B cell (primary cell): Measurements from ENCODE around the gene L3MBTL1. TPM values are rescaled to one million over a fixed set of nuclear protein-coding genes. Genes with fewer than 3 reads are reported as not detected.

Source experiments
- ATAC-seq: fragments of 200-7000 bp; cut with Tn5 transposase; one replicate; pipeline ENCODE4 v1.10.0; 2021; ENCODE audit warnings: low read depth, mild to moderate bottlenecking, moderate number of reproducible peaks, moderate library complexity
- CTCF ChIA-PET: fragments of 350-600 bp; sonication (Branson Sonifier 250); formaldehyde crosslinking; loops from one replicate; lab custom pipeline; 2021; ENCODE audit warnings: antibody characterized with exemption, inconsistent platforms; lab: Charles Lee
- POLR2A ChIA-PET: fragments of 350-600 bp; sonication (Branson Sonifier 250); formaldehyde crosslinking; loops from one replicate; lab custom pipeline; 2021; ENCODE audit warnings: antibody characterized with exemption; lab: Charles Lee
- DNase-seq: peaks from one replicate; pipeline ENCODE4 v3.0.0; 2013
- H2AFZ ChIP-seq: 2 replicates; pipeline ENCODE4 v1.6.1; 2012; ENCODE audit warnings: mild to moderate bottlenecking, low read depth, low read length; ENCODE audit not compliant: insufficient read depth, poor library complexity, severe bottlenecking
- H3K27ac ChIP-seq, 2 donors: 1 replicate in 1 of 2; 2 replicates in 1 of 2; pipeline ENCODE4 v1.5.1; 2012 to 2013; ENCODE audit warnings: low read length in 2 of 2, mild to moderate bottlenecking in 2 of 2, moderate library complexity in 1 of 2
- H3K27me3 ChIP-seq, 4 experiments: fragments of 200-600 bp in 1 of 4; sonication (generic) in 1 of 4; replicated peaks in 1 of 4; 1 replicate in 2 of 4; 2 replicates in 2 of 4; pipeline versions ENCODE4 v1.6.1 to v1.7.0; 2013 to 2016; ENCODE audit warnings: low read length in 3 of 4, mild to moderate bottlenecking in 2 of 4, mixed read lengths in 1 of 4, moderate library complexity in 1 of 4; ENCODE audit not compliant: insufficient read depth in 4 of 4, control insufficient read depth in 3 of 4; ENCODE audit errors: control extremely low read depth in 1 of 4
- H3K36me3 ChIP-seq, 2 experiments: replicated peaks in 1 of 2; 1 replicate in 1 of 2; 2 replicates in 1 of 2; pipeline versions ENCODE4 v1.6.1 to v1.7.1; 2013; ENCODE audit warnings: low read length in 1 of 2; ENCODE audit not compliant: insufficient read depth in 2 of 2, control insufficient read depth in 1 of 2; ENCODE audit errors: control extremely low read depth in 1 of 2, extremely low read depth in 1 of 2
- H3K4me1 ChIP-seq, 2 donors: fragments of 200-600 bp in 1 of 2; sonication (generic) in 1 of 2; 1 replicate in 1 of 2; 2 replicates in 1 of 2; pipeline versions ENCODE4 v1.5.1 to v1.6.1; 2013 to 2017; ENCODE audit warnings: low read length in 2 of 2; ENCODE audit not compliant: control insufficient read depth in 2 of 2, insufficient read depth in 2 of 2
- H3K4me2 ChIP-seq: replicated peaks from 2 replicates; pipeline ENCODE3; 2012; ENCODE audit warnings: mild to moderate bottlenecking, low read depth, low read length; ENCODE audit not compliant: poor library complexity, severe bottlenecking
- H3K4me3 ChIP-seq, 5 experiments: fragments of 200-600 bp in 1 of 5; sonication (generic) in 1 of 5; 1 replicate in 3 of 5; 2 replicates in 2 of 5; pipeline versions ENCODE4 v1.5.1 to v1.7.0; 2011 to 2016; ENCODE audit warnings: low read length in 4 of 5, mild to moderate bottlenecking in 4 of 5, low read depth in 2 of 5, control low read depth in 1 of 5, moderate library complexity in 1 of 5; ENCODE audit not compliant: insufficient read depth in 1 of 5; ENCODE audit errors: control extremely low read depth in 1 of 5, extremely low read depth in 1 of 5
- H3K79me2 ChIP-seq: fragments of 200-600 bp; sonication (generic); one replicate; pipeline ENCODE4 v1.6.0; 2016; ENCODE audit warnings: low read length; ENCODE audit not compliant: control insufficient read depth, insufficient read depth
- H3K9ac ChIP-seq: fragments of 200-600 bp; sonication (generic); 2 replicates; pipeline ENCODE4 v1.6.1; 2017; ENCODE audit warnings: mild to moderate bottlenecking, low read length, moderate library complexity
- H3K9me3 ChIP-seq, 3 donors: one replicate each; pipeline versions ENCODE4 v1.6.1 to v1.7.1; 2013; ENCODE audit warnings: low read length in 2 of 3; ENCODE audit not compliant: control insufficient read depth in 2 of 3, insufficient read depth in 1 of 3; ENCODE audit errors: control extremely low read depth in 1 of 3
- H4K20me1 ChIP-seq: 2 replicates; pipeline ENCODE4 v1.6.0; 2012; ENCODE audit warnings: mild to moderate bottlenecking, low read length; ENCODE audit not compliant: insufficient read depth, control insufficient read depth, poor library complexity, severe bottlenecking
- H3K27ac Mint-ChIP-seq: one replicate; pipeline ENCODE4 v1.8.0; 2021; ENCODE audit warnings: mixed read lengths
- H3K27me3 Mint-ChIP-seq: one replicate; pipeline ENCODE4 v1.8.0; 2021; ENCODE audit warnings: mixed read lengths
- H3K4me1 Mint-ChIP-seq: one replicate; pipeline ENCODE4 v1.8.0; 2021; ENCODE audit warnings: mixed read lengths
- H3K4me3 Mint-ChIP-seq: one replicate; pipeline ENCODE4 v1.8.0; 2021; ENCODE audit warnings: mixed read lengths
- H3K9me3 Mint-ChIP-seq: one replicate; pipeline ENCODE4 v1.8.0; 2022; ENCODE audit warnings: mixed read lengths; ENCODE audit not compliant: insufficient read depth
- CTCF ChIP-seq: fragments of 200-600 bp; IDR thresholded peaks from one replicate; pipeline ENCODE4 v1.8.0; 2022; ENCODE audit warnings: antibody characterized with exemption, mild to moderate bottlenecking
- EZH2 ChIP-seq: IDR thresholded peaks from 2 replicates; pipeline ENCODE4 v1.6.1; 2012; ENCODE audit warnings: borderline replicate concordance, low read depth, mild to moderate bottlenecking, moderate library complexity, low read length; ENCODE audit not compliant: insufficient read depth, poor library complexity, severe bottlenecking
- WGBS: methylation state at CpG from one replicate; pipeline ENCODE4 v1.1.5; 2013; ENCODE audit warnings: missing lambda C conversion rate; ENCODE audit not compliant: insufficient coverage; 5-methylcytosine and 5-hydroxymethylcytosine counted together
- intact Hi-C: fragments of 100-400 bp; cut with micrococcal nuclease; formaldehyde crosslinking; loops from one replicate; pipeline ENCODE4 v1.10.0; 2022
- polyA plus RNA-seq: library from polyadenylated mRNA; depleted of rRNA; stranded (reverse); fragments of >200 nt; gene quantifications from 2 replicates; pipeline ENCODE4 v1.2.3, GENCODE V29; 2012
- small RNA-seq: library from RNA; depleted of rRNA; stranded (forward); fragments of <200 nt; gene quantifications from one replicate; pipeline ENCODE3, GENCODE V24; 2012; ENCODE audit warnings: low replicate concordance, low read depth; ENCODE audit not compliant: insufficient read length
- total RNA-seq, 2 donors: library from RNA; stranded (reverse); fragments of 120-200 nt in 1 of 2; gene quantifications; 1 replicate in 1 of 2; 2 replicates in 1 of 2; pipeline versions ENCODE4 v1.2.3 to v1.2.4, GENCODE V29; 2013 to 2022

The L3MBTL1 gene
- total and polyA plus RNA-seq, 2 donors (not counting 1 experiment from before 2014, with no cell fraction given): 15.6 to 31.4 TPM

DNA sequence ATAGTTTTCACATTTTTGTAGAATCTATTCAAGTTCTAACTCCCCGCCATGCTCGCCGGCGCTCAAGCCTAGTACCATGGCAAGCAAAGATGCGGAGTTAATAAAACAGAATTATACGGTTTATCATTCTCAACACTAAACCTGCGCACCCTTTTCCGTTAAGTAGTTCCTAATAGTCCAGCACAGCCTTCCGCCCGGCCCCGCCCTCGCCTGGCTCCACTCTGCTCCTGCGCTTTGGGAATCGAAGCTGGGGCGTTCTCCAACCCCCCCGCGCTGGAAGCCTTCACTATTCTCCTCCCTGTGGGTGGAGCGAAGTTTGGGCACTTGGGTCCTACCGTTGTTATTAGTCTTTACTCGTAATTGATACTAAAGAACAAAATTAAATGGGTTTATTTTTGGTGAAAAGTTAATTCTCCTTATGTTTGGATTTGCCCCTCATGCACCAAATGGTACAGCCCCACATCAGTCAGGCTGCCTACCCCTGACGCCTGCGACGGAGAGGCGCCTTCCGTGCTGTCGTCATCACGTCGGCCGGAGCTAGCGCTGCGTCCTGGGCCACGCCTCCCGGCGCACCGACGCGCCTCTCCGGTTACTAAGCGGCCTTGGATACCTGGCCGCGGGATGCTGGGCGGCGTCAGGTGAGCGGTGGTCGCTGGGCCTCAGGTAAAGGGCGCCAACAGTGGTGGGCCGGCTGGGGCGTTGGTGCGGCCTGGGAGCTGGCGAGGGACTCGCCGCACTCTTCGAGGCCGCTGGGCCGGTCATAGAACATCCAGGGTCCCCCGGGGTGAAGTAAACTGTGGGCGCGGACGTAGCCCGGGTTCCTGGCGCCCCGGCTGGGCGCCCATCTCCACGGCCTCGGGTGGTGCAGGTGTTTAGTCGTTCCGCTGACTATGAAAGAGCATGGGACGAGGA lies 83.2 kb downstream of the L3MBTL1 start, which contains the start of gene IFT52:
IFT52 (plus strand) TSS at position 546 of the 912 bp plus-strand sequence. CDS start 3,762 bp downstream, outside the sequence.
- TF ChIP-seq EZH2 (no peak), CTCF (no peak)
- peaks cover 9 to 15% of the 10 kb centered on the region in 2 donors for H3K4me1 ChIP-seq
- H3K9me3 ChIP-seq: no peaks in the 10 kb centered on the region
- intact Hi-C loops: loop anchor here (1.0 kb wide), 5 partner anchors 76 to 133 kb away; partner anchors contain the start of genes MYBL2 and SRSF6
- Mint-ChIP-seq H3K4me3 (peak within 1 kb of the TSS; percentile 93), H3K27ac (peak within 1 kb of the TSS; percentile 95), H3K4me1 (peaks cover 18% of the 10 kb centered on the region), H3K27me3 (peaks cover 5% of the 10 kb centered on the region), H3K9me3 (no peaks in the 10 kb centered on the region)
- H3K9ac ChIP-seq: peak within 1 kb of the TSS; percentile 77
- no peaks in the 10 kb centered on the region for H3K27me3 ChIP-seq
- peak within 1 kb of the TSS; percentile 86 for H3K4me2 ChIP-seq
- CTCF ChIA-PET: interaction anchor here (0.6 to 1.8 kb wide), 5 partner anchors 53 to 140 kb away, joined by 3 to 5 read pairs (median 4); no protein-coding TSS in a partner anchor
- under 1% methylated on average over 55 of the region's 68 CpGs for WGBS
- H4K20me1 ChIP-seq: no peaks in the 10 kb centered on the region
- POLR2A ChIA-PET: interaction anchor here (0.6 to 1.8 kb wide), 6 partner anchors 73 to 133 kb away, joined by 4 to 12 read pairs (median 8); partner anchors contain the start of gene SRSF6
- peak within 1 kb of the TSS; percentile 66 to 92 for H3K27ac ChIP-seq
- DNase-seq (peak; percentile 94), ATAC-seq (peak; percentile 97)
- H3K4me3 ChIP-seq: peak within 1 kb of the TSS; percentile 67 to 80 (median 75)
- peak within 1 kb of the TSS; percentile 90 for H2AFZ ChIP-seq
- H3K36me3 ChIP-seq: peaks cover 0 to 2% of the 10 kb centered on the region in 2 experiments
- peaks cover 17% of the 10 kb centered on the region for H3K79me2 ChIP-seq

Small RNA genes lying within 50 kb of the gene (small RNA-seq; reads per million reads assigned to genes)
- gene RNU6-1251P: 0.76 reads per million

Other genes with a start within 250 kb of the L3MBTL1 start
- gene SRSF6, start 49.8 kb upstream of the L3MBTL1 start, total RNA-seq: 197 and 201 TPM in 2 replicates
- 296 and 434 TPM in 2 replicates for gene SRSF6, start 49.8 kb upstream of the L3MBTL1 start, polyA plus RNA-seq
- gene SGK2, start 51.3 kb downstream of the L3MBTL1 start, total RNA-seq: 1.7 and 2.4 TPM in 2 replicates
- gene SGK2, start 51.3 kb downstream of the L3MBTL1 start, polyA plus RNA-seq: 1.4 and 1.5 TPM in 2 replicates
- 16.7 and 23.7 TPM in 2 replicates for gene IFT52, start 83.2 kb downstream of the L3MBTL1 start, total RNA-seq
- gene IFT52, start 83.2 kb downstream of the L3MBTL1 start, polyA plus RNA-seq: 18.4 and 19.0 TPM in 2 replicates
- gene MYBL2, start 159.4 kb downstream of the L3MBTL1 start, total RNA-seq: 35.8 and 37.9 TPM in 2 replicates
- 2.7 and 5.2 TPM in 2 replicates for gene MYBL2, start 159.4 kb downstream of the L3MBTL1 start, polyA plus RNA-seq
- 0.84 TPM in 1 of 2 replicates, not detected in the other for gene GTSF1L, start 219.3 kb downstream of the L3MBTL1 start, total RNA-seq
- gene GTSF1L, start 219.3 kb downstream of the L3MBTL1 start, polyA plus RNA-seq: 0.68 and 1.5 TPM in 2 replicates